Bronchial epithelial cell (primary cell): ENCODE results near the gene S100A9. TPM values are rescaled to one million over a fixed set of nuclear protein-coding genes. Genes with fewer than 3 reads are reported as not detected.

Experiments used
- DNase-seq: peaks from one replicate; pipeline ENCODE4 v3.0.0-alpha.2; 2010; ENCODE audit warnings: low read depth
- FAIRE-seq: peaks from 2 replicates; lab custom pipeline; 2011; peaks lifted over from hg19 to GRCh38; lab: Jason Lieb, UNC
- H3K27me3 ChIP-seq: 2 replicates; pipeline ENCODE4 v1.5.1; 2011; ENCODE audit warnings: low read length; ENCODE audit not compliant: control insufficient read depth, insufficient read depth
- H3K36me3 ChIP-seq: 2 replicates; pipeline ENCODE4 v1.5.1; 2011; ENCODE audit warnings: low read length; ENCODE audit not compliant: control insufficient read depth, insufficient read depth
- H3K4me3 ChIP-seq: 2 replicates; pipeline ENCODE4 v1.5.1; 2011; ENCODE audit warnings: mild to moderate bottlenecking, low read depth, low read length, control low read depth
- total RNA-seq: library from RNA; depleted of rRNA; stranded (reverse); fragments of >200 nt; gene quantifications from 2 replicates; pipeline ENCODE4 v1.2.1, GENCODE V29; 2014
- TF ChIP-seq, protein P1 (sequence below): IDR thresholded peaks from 2 replicates; pipeline ENCODE4 v1.5.1; 2011; ENCODE audit warnings: mild to moderate bottlenecking, moderate library complexity, low read length, control low read depth, inconsistent platforms; ENCODE audit not compliant: insufficient read depth, severe bottlenecking

Gene S100A9
- total RNA-seq, 1 donor from 2014 or later = 735 TPM

DNA sequence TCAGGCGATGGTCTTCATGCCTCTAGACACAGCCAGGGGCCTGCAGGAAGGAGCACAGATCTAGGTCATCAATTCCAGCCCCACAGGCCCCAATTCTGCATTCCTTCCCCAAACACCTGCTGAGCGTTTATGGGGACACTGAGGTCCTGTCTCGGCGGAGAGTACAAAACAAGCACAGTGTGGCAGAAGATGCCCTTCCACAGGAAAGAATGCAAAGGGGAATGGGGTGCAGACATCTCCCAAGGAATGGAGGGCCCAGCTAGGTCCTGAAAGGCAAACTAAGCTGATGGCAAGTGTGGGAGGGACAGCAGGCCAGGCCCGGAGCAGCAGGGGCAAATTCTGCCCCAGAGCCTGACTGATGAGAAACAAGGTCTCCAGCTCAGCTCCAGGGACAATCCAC lies 36.7 kb downstream of the S100A9 start:
- Histone ChIP-seq H3K4me3 (no peak overlapping the region), H3K36me3 (no peaks in the 10 kb centered on the region), H3K27me3 (no peaks in the 10 kb centered on the region)
- DNase-seq (no peak), FAIRE-seq (no peak)
- TF ChIP-seq, protein P1, sequence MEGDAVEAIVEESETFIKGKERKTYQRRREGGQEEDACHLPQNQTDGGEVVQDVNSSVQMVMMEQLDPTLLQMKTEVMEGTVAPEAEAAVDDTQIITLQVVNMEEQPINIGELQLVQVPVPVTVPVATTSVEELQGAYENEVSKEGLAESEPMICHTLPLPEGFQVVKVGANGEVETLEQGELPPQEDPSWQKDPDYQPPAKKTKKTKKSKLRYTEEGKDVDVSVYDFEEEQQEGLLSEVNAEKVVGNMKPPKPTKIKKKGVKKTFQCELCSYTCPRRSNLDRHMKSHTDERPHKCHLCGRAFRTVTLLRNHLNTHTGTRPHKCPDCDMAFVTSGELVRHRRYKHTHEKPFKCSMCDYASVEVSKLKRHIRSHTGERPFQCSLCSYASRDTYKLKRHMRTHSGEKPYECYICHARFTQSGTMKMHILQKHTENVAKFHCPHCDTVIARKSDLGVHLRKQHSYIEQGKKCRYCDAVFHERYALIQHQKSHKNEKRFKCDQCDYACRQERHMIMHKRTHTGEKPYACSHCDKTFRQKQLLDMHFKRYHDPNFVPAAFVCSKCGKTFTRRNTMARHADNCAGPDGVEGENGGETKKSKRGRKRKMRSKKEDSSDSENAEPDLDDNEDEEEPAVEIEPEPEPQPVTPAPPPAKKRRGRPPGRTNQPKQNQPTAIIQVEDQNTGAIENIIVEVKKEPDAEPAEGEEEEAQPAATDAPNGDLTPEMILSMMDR = no peak

- H3K36me3 ChIP-seq = no peaks in the 10 kb centered on the region
- no peaks in the 10 kb centered on the region for H3K27me3 ChIP-seq
- TF ChIP-seq, protein P1 = no peak
- H3K4me3 ChIP-seq = no peak overlapping the region
- FAIRE-seq (peak; percentile 70), DNase-seq (peak; percentile 76)
These were observed 37.6 kb downstream of the S100A9 start for GRCh38 chr1:153395136-153395685.

DNA sequence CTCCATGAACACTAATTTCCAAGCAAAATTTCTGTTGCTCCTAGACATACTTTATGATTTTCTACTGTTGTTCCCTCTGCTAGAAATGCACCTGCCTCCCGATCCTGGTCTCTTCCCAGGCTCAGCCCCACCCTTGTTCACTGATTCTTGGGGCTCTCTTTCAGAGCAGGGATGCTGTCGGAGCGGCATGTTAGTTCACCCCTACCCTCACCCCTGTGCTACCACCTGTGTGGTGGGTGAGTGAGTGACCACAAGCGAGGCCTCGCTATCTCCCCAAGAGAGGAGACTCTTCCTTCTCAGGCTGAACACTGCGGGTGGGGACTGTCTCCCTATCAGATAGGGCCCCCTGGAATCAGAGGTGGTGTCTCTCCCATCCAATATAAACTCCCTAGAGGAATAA lies 38.1 kb downstream of the S100A9 start:
- FAIRE-seq = no peak
- no peak overlapping the region for H3K4me3 ChIP-seq
- DNase-seq = no peak
- H3K36me3 ChIP-seq = no peaks in the 10 kb centered on the region
- TF ChIP-seq, protein P1 = no peak
- no peaks in the 10 kb centered on the region for H3K27me3 ChIP-seq

- TF ChIP-seq, protein P1 = no peak
- H3K36me3 ChIP-seq = no peaks in the 10 kb centered on the region
- H3K27me3 ChIP-seq = no peaks in the 10 kb centered on the region
- DNase-seq = no peak
- no peak overlapping the region for H3K4me3 ChIP-seq
- no peak for FAIRE-seq
These were observed 38.8 kb downstream of the S100A9 start for GRCh38 chr1:153396461-153396860.

DNA sequence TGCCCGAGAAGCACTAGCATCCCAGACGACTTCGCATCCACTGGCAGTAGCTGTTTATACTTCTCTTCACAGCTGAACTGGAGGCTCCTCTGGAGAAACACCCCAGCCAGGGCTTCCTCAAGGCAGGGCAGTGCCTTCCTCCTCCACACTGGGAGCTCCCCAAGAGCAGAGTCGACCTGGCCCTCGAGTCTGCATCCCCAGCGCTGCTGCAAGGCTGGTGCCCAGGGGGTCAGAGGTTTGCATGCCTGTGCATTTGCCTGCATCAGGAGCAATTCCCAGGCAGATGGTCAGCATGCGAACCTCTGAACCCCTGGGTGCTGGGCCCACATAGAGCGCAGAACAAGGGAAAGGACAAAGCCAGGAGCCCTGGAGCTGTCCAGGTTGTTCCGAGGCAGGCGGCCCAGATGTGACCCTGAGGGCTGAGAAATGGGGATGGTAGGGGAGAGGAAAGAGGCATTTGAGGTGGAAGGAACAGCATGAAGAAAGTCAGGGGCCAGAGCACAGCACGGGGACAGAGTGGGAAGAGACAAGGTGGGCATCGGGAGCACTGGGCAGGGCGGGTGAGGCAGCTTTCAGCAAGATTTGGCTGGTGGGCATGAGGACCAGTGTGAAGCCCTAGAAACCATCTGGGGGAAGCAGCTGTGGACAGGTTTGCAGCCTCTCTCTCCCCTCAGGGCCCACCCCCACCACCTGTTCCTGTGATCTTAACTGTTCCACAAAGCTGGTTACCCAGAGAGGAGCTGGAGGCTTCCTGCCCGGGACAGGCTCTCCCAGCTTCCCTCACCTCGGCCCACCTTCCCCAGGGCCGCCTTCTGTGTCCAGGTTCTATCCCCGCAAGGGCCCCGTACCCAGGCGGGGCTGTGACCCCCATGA lies 39.6 kb downstream of the S100A9 start:
- FAIRE-seq = peak; percentile 79
- Histone ChIP-seq H3K36me3 (no peaks in the 10 kb centered on the region), H3K4me3 (no peak overlapping the region), H3K27me3 (no peaks in the 10 kb centered on the region)
- TF ChIP-seq, protein P1 = no peak
- DNase-seq = no peak
